ENCODE results near the gene ARHGAP8. TPM values are rescaled to one million over a fixed set of nuclear protein-coding genes. Genes with fewer than 3 reads are reported as not detected.

Gene ARHGAP8
- total and polyA plus RNA-seq, 2 experiments from 2014 or later = 62.8 to 64.9 TPM

DNA sequence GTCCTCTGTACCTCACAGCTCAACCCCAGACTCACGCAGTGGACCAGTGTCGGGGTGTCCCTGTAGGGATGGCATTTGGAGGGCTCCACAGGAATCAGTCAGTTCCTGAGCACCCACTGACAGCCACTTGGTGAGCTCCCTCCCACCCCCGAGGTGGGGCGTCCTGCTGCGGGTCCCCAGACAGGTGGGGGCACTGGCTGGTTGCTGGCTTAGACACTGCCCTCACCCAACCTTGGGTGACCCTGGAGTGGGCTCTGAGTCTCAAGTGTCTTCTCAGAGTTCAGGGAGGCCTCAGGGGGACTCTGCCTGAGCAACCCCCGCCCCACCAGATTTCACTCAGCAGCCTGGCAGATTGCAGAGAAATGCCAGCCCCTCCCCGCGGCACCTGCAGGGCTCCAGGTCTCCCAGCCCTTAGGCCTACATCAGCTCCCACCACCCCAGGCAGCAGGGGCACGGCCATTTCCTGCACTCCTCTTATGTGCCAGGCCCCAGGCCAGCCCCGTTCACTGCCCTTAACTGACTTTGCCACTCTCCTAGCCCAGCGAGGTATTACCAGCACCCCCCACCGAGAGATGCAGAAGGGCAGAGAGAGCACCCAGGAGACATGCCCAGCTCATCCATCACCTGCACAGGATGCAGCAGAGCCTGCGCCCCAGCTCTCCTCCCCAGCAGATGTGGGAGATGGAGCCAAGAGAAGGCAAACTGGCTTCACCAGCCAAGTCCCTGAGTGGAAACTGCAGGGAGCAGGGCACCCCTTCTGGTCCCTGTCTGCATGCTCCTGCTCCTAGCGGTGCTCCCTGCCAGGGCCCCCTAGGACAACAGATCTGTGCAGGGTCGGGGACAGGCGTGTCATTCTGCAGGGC is 48.0 kb upstream of the ARHGAP8 start:
- ATAC-seq (no peak), DNase-seq (ENCODE audit: low spot score) (no peak)
- Mint-ChIP-seq H3K4me1 (peaks cover 16% of the 10 kb centered on the region), H3K36me3 (ENCODE audit: low read depth) (peaks cover 4% of the 10 kb centered on the region; the same call in 1 of the 3 replicates), H3K27ac (no peak overlapping the region), H3K27me3 (ENCODE audit: insufficient read depth, low read depth, poor library complexity) (peaks cover 22% of the 10 kb centered on the region), H3K9me3 (no peaks in the 10 kb centered on the region), H3K4me3 (peak overlapping the region; percentile 70; the same call in 1 of the 3 replicates)
- Histone ChIP-seq H3K4me3 (no peak overlapping the region), H3K27me3 (ENCODE audit: insufficient read depth) (peaks cover 28% of the 10 kb centered on the region), H3K27ac (ENCODE audit: low read depth) (no peak overlapping the region), H3K9me2 (ENCODE audit: insufficient read depth) (no peaks in the 10 kb centered on the region), H3K36me3 (ENCODE audit: insufficient read depth) (no peaks in the 10 kb centered on the region), H3K4me2 (no peak overlapping the region), H4K20me1 (replicated peaks; ENCODE audit: insufficient read depth) (peaks cover 14% of the 10 kb centered on the region; the same call in 1 of the 2 replicates), H3K79me2 (replicated peaks; ENCODE audit: insufficient read depth) (peaks cover 11% of the 10 kb centered on the region), H3K4me1 (ENCODE audit: insufficient read depth) (peaks cover 17% of the 10 kb centered on the region), H2AFZ (no peak overlapping the region), H3F3A (replicated peaks; ENCODE audit: low read depth) (peaks cover 9% of the 10 kb centered on the region; the same call in 1 of the 2 replicates)
- TF ChIP-seq, protein P1, sequence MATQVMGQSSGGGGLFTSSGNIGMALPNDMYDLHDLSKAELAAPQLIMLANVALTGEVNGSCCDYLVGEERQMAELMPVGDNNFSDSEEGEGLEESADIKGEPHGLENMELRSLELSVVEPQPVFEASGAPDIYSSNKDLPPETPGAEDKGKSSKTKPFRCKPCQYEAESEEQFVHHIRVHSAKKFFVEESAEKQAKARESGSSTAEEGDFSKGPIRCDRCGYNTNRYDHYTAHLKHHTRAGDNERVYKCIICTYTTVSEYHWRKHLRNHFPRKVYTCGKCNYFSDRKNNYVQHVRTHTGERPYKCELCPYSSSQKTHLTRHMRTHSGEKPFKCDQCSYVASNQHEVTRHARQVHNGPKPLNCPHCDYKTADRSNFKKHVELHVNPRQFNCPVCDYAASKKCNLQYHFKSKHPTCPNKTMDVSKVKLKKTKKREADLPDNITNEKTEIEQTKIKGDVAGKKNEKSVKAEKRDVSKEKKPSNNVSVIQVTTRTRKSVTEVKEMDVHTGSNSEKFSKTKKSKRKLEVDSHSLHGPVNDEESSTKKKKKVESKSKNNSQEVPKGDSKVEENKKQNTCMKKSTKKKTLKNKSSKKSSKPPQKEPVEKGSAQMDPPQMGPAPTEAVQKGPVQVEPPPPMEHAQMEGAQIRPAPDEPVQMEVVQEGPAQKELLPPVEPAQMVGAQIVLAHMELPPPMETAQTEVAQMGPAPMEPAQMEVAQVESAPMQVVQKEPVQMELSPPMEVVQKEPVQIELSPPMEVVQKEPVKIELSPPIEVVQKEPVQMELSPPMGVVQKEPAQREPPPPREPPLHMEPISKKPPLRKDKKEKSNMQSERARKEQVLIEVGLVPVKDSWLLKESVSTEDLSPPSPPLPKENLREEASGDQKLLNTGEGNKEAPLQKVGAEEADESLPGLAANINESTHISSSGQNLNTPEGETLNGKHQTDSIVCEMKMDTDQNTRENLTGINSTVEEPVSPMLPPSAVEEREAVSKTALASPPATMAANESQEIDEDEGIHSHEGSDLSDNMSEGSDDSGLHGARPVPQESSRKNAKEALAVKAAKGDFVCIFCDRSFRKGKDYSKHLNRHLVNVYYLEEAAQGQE (IDR thresholded peaks at IDR 0.05; ENCODE audit: unreplicated experiment) = no peak
- TF ChIP-seq EZH2phosphoT487 (IDR thresholded peaks at IDR 0.05; ENCODE audit: unreplicated experiment) (no peak), STAT1 (IDR thresholded peaks at IDR 0.05; ENCODE audit: unreplicated experiment) (no peak), POLR2AphosphoS5 (IDR thresholded peaks at IDR 0.05; ENCODE audit: low read depth) (no peak), CTCF (conservative IDR thresholded peaks at IDR 0.05; ENCODE audit: low read depth in 2 of 2) (no peak), ZNF114 (CRISPR knock-in tag; IDR thresholded peaks at IDR 0.05) (no peak), ZNF331 (CRISPR knock-in tag; IDR thresholded peaks at IDR 0.05; ENCODE audit: low read depth) (no peak), EZH2 (IDR thresholded peaks at IDR 0.05; ENCODE audit: low read depth, unreplicated experiment) (no peak), ZNF462 (CRISPR knock-in tag; IDR thresholded peaks at IDR 0.05) (no peak), JUNB (IDR thresholded peaks at IDR 0.05; ENCODE audit: unreplicated experiment) (no peak), NANOG (IDR thresholded peaks at IDR 0.05; ENCODE audit: borderline replicate concordance) (no peak), CREB1 (CRISPR knock-in tag; IDR thresholded peaks at IDR 0.05; ENCODE audit: low read depth) (no peak)
- TF ChIP-seq, protein P2, sequence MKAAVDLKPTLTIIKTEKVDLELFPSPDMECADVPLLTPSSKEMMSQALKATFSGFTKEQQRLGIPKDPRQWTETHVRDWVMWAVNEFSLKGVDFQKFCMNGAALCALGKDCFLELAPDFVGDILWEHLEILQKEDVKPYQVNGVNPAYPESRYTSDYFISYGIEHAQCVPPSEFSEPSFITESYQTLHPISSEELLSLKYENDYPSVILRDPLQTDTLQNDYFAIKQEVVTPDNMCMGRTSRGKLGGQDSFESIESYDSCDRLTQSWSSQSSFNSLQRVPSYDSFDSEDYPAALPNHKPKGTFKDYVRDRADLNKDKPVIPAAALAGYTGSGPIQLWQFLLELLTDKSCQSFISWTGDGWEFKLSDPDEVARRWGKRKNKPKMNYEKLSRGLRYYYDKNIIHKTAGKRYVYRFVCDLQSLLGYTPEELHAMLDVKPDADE (IDR thresholded peaks at IDR 0.05) = no peak
